GOT3 (cell line): ENCODE measurements around the gene IDH1.
A peak's percentile ranks its signal among the peaks of the same experiment; 100 is the strongest.
"Not testable (repeated sequence)": the region's sequence is repeated elsewhere in the genome, so short reads cannot be mapped to it uniquely, and the experiment has no call there.

ENCODE experiments used
- DNase-seq: peaks from one replicate; lab custom pipeline; 2025; ENCODE audit warnings: mixed read lengths; lab: John Stamatoyannopoulos, UW

IDH1 gene

DNA sequence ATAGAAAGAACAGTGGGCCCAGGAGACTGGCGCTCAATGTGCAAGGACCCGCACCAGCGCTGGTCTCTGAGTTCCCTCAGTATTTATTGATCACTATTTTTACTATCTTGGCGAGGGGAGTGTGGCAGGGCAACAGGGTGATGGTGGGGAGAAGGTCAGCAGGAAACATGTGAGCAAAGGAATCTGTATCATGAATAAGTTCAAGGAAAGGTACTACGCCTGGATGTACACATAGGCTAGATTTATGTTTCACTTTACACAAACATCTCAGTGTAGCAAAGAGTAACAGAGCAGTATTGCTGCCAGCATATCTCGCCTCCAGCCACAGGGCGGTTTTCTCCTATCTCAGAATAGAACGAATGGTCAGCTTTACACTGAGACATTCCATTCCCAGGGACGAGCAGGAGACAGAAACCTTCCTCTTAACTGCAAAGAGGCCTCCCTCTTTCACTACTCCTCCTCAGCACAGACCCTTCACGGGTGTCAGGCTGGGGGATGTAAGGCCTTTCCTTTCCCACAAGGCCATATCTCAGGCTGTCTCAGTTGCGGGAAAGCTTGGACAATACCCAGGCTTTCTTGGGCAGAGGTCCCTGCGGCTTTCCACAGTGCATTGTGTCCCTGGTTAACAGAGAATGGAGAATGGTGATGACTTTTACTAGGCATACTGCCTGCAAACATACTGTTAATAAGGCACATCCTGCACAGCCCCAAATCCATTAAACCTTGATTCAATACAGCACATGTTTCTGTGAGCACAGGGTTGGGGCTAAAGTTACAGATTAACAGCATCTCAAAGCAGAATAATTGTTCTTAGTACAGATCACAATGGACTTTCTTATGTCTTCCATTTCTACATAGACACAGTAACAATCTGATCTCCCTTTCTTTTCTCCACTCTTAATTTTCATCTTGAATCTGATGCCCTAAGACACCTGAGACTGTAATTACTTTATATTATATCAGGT is 2.3 kb upstream of the IDH1 start:
- not testable (repeated sequence) for DNase-seq

DNA sequence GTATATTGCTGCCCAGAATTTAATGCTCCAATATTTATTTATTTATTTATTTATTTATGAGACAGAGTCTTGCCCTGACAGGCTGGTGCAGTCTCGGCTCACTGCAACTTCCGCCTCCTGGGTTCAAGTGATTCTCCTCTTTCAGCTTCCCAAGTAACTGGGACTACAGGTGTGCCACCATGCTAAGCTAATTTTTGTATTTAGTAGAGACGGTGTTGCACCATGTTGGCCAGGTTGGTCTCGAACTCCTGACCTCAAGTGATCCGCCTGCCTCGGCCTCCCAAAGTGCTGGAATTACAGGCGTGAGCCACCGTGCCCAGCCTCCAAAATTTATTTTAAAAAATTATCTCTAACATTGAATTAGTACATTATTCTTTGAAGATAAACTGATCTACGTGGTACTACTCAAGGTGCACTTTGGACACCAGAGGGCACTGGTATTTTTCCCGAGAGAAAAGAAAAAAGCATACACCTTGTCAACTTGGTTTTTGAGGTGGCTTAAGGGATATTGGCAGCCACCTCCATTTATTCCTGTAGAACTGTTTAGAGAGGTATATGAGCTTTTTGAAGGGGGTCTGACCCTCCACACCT is 1.4 kb upstream of the IDH1 start:
- no peak for DNase-seq

GRCh38 chr2:208255557-208256106 is 761 bp upstream of the IDH1 start:
- DNase-seq, result no peak

DNA sequence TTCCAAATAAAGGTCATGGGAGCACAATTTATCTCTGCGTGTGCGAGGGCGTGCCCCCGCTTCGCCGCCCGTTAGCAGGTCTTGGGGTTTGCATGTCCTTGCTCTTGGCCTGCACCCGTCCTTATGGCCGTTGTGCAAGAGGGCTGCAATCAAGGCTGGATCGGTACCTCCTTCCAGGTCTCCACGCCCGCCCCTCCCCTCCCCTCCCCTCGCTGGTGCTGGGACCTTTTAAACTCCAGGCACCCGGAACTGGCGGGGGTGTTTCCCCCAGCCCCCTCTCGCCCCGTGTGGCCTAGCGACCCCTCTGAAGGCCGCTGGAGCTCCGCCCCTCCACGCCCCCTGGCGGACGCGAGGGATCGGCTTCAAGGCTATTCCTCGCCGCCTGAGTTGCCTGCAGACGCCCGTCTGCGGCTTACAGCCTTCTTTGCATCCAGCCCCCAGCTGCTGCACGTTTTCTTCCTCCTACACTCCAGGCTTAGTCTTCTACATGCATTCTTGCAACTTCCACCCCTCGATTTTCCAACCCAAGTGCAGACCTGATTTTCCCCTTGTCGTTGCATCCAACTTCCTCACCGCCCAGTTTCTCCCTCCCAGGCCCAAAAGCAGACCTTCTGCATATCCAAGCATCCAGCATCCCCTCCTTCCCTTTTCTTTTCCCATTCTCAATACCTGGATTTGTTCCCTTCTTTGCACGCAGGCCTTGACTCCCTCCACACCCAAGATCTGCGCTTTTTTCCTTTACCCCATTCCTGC is 577 bp downstream of the IDH1 start:
- peak; percentile 53 for DNase-seq

DNA sequence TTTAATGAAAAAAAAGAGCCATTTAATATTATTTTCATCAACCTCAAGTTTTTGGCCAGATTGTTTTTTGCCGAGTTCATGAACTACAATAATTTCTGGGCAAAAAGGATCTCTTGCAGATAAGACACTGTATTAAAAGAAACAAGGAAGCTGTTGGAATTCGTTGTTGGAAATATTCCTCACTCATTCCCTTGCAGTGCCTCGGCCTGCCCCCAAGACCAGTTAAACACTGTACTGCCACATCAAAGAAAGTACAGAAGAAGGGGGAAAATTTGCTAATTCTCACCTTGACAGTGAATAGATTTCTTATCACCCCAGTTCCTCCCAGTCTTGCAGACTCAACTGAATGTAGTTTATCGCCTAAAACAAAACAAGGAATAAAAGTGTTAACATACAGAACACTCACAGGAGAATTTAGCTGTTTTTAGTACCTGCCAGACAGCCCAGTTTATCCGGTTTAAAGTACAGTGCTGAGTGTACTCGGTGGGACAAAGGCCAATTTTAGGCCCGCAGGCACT is 1.2 kb downstream of the IDH1 start:
- no peak for DNase-seq

DNA sequence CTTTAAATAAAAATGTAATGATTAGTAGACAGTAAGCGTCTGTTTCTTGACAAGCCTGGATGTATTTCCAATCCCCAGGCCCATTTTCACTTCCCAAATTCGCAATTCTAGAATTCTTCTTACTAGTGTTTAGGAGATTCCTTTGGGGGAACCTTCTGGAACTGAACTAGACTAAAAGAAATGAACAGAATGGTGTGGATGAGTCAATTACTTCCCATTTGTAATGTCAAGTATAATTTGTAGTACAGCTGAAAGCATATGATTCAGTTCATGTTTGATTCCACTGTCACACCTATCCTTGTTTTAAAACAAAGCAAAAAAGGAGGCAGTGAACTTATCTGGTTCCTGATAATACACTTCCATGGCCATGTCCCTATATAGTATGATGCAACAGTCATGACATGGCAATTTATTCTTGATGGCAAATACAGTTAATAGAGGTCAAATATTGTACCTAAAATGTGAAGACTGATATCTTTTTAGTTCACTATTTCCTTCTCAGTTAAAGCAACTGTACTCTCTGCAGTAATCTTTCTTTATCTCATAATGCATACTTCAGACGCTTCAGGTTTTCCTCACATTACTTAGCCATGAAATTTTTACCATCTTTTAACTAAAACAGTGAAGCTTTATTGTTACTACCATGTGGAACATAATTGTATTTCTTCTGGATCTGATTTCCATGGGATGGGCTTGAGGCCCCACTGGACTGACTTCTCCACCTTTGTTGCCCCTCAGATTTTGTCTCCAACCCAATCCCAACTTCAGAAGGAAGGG is 2.0 kb downstream of the IDH1 start:
- DNase-seq, result no peak

DNA sequence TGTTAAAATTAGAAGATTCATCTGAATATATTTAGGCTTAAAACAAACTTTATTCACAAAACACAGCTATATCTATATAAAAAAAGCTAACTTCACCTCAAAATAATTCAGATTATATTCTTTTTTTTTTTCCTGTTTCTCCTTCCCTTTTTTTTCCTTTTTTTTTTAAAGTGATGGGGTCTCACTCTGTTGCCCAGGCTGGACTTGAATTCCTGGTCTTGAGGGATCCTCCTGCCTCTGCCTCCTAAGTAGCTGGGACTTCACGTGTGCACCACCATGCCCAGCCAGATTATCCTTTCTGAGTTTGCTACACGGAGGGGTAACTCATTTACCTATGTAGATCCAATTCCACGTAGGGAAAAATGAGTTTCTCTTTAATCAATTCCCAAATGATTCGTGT is 3.8 kb downstream of the IDH1 start:
- DNase-seq, result no peak

DNA sequence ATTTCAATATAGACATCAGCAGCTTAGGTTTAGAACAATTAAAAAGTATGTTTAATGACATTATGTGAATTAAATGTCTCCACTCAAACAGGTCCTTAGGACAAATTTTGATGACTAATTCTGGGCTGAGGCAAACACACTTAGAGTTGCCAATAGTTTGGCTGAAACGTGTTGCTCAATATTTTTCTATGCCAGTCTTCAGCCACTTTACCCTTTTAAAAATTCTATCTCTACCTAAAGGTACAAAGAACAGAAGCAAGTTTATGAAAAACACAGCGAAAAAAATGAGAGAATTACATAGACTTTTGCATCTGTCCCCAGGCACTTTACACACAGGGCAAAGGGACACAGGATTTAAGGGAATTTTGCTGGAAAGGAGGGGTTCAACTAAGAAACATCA is 4.5 kb downstream of the IDH1 start:
- DNase-seq, result no peak

DNA sequence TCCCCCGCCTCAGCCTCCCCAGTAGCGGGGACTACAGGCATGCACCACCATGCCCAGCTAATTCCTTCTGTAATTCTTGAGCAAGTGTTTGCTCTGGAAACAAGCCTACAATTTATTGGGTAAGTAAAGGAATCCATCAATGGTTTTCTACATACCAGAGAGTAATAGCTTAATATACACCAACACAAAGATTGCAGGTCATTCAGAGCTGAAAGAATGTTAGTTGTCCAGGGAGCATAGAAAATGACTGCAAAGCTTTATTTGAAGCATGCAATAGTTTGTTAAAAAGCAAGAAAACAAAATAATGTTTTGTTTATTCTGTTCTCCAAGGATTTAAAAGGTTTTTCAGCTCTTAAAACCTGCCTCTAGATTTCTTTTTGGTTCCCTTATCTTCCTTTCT is 5.6 kb downstream of the IDH1 start:
- DNase-seq, result no peak

- no peak for DNase-seq
These were observed 6.3 kb downstream of the IDH1 start for GRCh38 chr2:208248601-208249000.

- DNase-seq, result no peak
These were observed 9.1 kb downstream of the IDH1 start for GRCh38 chr2:208245746-208246145.

DNA sequence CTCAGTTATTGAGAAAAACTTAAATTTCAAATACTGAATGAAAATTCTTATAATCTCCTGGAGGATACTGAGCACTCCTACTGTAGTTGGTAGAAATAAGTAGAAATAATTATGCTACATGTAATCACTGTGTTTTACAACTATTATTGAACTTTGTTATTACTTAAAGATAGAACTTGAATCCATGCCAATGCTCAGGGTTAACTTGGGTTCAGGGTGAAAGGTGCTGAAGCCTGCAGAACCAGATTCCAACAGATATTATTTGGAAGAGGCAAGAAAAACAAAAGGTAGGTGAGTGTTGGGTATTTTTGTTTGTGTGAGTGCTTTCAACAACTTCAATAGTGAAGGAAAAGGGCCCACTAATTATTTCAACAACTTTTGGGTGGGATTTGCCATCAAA is 10.4 kb downstream of the IDH1 start:
- DNase-seq, result no peak

DNA sequence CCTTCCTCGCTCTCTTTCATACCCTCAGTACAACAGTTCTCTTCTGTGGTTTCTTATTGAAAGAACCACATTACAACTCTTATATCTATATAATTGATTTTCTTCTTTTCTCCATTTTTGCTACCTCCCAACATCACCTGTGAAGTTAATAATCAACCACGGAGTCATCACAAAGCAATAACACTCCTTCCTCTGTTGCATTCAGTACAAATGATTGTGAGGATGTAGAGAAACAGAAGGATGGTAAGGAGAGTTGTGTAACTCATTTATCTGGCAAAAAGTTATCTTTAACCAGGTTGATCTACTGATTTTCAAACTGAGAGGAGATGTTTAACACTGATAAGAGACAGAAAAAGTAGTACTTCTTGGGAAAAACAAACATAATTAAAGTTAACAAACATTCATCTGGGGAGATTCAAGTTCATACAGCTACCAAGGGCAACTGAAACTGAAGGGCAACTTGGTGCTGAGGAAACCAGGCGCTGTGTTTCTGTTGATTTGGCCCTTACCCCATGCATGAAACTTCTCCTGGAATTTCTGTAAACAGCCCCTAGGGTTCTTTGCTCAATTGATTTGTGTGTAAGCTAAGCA is 14.2 kb downstream of the IDH1 start:
- DNase-seq, result no peak

- DNase-seq, result no peak
These were observed 14.9 kb downstream of the IDH1 start for GRCh38 chr2:208239770-208240493.

DNA sequence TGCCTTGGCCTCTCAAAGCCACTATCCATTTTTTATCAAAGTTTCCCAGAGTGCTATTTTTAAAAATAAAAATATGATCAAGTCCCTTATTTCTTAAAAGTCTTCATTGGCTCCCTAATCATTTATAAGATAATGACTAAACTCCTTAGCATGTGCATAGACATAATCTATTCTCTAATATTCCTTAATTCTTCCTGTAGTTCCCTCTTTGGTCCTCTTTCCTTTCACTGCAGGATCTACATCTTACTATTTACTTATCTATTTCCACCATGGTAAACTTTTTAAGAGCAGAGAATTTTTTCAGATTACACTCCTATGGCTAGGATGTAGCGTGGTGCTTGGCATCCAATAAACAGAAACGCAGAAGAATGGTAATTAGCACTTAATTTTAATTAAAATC is 19.0 kb downstream of the IDH1 start:
- no peak for DNase-seq

DNA sequence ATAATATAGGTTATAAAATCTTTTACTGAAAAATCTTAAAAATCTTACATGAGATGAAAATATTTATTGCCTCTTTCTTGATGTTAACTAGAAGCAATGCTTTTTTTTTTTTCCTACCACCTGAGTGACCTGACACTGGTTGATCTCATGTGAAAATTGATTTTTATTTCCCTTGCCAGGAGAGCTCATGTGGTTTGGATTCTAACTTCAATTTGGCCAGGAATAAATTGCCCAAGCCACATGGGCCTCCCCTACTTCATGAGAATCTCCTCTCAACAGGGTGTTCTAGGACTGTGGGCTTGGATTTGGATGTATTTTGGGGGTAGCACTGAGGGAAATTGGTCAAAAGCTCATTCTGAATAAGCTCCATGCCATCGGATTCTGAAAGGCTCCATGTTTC is 20.1 kb downstream of the IDH1 start:
- no peak for DNase-seq

- DNase-seq, result no peak
These were observed 26.4 kb downstream of the IDH1 start for GRCh38 chr2:208228476-208228875.

- no peak for DNase-seq
These were observed 27.2 kb downstream of the IDH1 start for GRCh38 chr2:208227581-208228232.

DNA sequence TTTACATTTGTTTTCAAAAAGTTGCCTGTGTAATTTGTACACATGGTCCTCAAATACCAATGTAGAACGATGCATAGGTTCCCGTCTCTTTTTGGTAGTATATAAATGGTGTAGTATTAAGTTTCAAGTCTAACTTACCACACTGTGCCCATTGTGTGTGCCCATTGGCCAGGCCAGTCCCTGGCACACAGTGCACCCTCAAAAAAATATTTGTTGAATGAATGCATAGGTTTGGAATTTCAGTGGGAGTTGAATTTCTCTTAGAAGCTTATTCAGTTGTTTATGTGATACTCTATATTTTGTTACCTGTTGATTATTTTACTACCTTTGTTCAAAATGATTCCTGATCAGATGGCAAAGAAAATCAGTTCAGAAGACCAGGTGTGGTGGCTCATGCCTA is 30.1 kb downstream of the IDH1 start:
- no peak for DNase-seq

DNA sequence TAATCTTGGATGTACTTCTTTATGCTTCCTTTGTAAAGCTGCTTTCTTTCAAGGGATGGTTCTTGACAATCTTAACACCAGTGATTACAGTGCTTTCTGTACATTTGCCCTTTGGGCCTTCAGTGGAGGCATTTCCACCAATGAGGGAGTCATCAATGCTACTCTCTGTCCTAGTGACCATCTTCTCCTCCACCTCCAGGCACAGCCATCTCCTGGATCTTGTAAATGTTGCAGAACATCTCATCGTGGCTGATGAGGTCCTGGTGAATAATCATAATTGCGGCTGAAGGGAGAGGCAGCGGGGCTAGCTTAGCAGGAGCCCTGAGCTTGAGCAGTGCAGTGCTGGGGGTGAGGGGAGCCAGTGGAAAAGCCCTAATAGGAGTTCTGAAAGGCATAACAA is 32.5 kb downstream of the IDH1 start:
- DNase-seq, result peak; percentile 6
